PC-3 (cell line): ENCODE data around the gene AFF3. TPM values are rescaled to one million over a fixed set of nuclear protein-coding genes. Genes with fewer than 3 reads are reported as not detected.
"Not testable (repeated sequence)": the region's sequence is repeated elsewhere in the genome, so short reads cannot be mapped to it uniquely, and the experiment has no call there.

Source experiments
- ATAC-seq: fragments of 200-7000 bp; cut with Tn5 transposase; 2 replicates; pipeline ENCODE4 v1.9.1; 2020; ENCODE audit warnings: mild to moderate bottlenecking, moderate library complexity
- BruUV-seq: library from RNA; stranded (reverse); fragments of 400-500 nt; replicated peaks from 2 replicates; lab custom pipeline; 2021; lab: Mats Ljungman, UMichigan
- CTCF ChIA-PET: fragments of 300-600 bp; sonication (Branson Sonifier 250); formaldehyde crosslinking; loops from one replicate; lab custom pipeline; 2022; ENCODE audit warnings: antibody characterized with exemption; lab: Charles Lee
- POLR2A ChIA-PET: fragments of 300-600 bp; sonication (Branson Sonifier 250); formaldehyde crosslinking; loops from one replicate; lab custom pipeline; 2022; ENCODE audit warnings: antibody characterized with exemption; ENCODE audit not compliant: unreplicated experiment; lab: Charles Lee
- DNase-seq: peaks from one replicate; pipeline ENCODE4 v3.0.0-alpha.2; 2015
- H2AFZ ChIP-seq: fragments of 300-600 bp; sonication (generic); 2 replicates; pipeline ENCODE4 v1.6.0; 2016; ENCODE audit warnings: antibody characterized with exemption, low read length
- H3F3A ChIP-seq: fragments of 300-600 bp; sonication (generic); one replicate; pipeline ENCODE4 v1.6.0; 2017; ENCODE audit warnings: antibody characterized with exemption, low read length, control low read depth, mild to moderate bottlenecking; ENCODE audit not compliant: unreplicated experiment
- H3K27ac ChIP-seq: fragments of 300-600 bp; sonication (generic); 2 replicates; pipeline ENCODE4 v1.5.1; 2016; ENCODE audit warnings: mild to moderate bottlenecking, low read length
- H3K27me3 ChIP-seq: fragments of 300-600 bp; sonication (generic); 2 replicates; pipeline ENCODE4 v1.6.1; 2016; ENCODE audit warnings: low read length, mixed read lengths
- H3K36me3 ChIP-seq: fragments of 300-600 bp; sonication (generic); 2 replicates; pipeline ENCODE4 v1.6.1; 2016; ENCODE audit warnings: low read depth, mixed run types, low read length, mixed read lengths
- H3K4me1 ChIP-seq: fragments of 300-600 bp; sonication (generic); 2 replicates; pipeline ENCODE4 v1.5.1; 2016; ENCODE audit warnings: low read length; ENCODE audit not compliant: insufficient read depth
- H3K4me2 ChIP-seq: fragments of 300-600 bp; sonication (generic); 2 replicates; pipeline ENCODE4 v1.6.0; 2016; ENCODE audit warnings: low read length
- H3K4me3 ChIP-seq: fragments of 300-600 bp; sonication (generic); 2 replicates; pipeline ENCODE4 v1.5.1; 2016; ENCODE audit warnings: mild to moderate bottlenecking, low read length, mixed read lengths
- H3K79me2 ChIP-seq: fragments of 300-600 bp; sonication (generic); 2 replicates; pipeline ENCODE4 v1.6.1; 2017; ENCODE audit warnings: low read length, mixed read lengths
- H3K9ac ChIP-seq: fragments of 300-600 bp; sonication (generic); 2 replicates; pipeline ENCODE4 v1.6.0; 2016; ENCODE audit warnings: mild to moderate bottlenecking, low read length
- H3K9me2 ChIP-seq: fragments of 300-600 bp; sonication (generic); replicated peaks from 2 replicates; pipeline ENCODE4 v1.6.1; 2016; ENCODE audit warnings: mixed run types, low read length, mixed read lengths
- H3K9me3 ChIP-seq: fragments of 300-600 bp; sonication (generic); 2 replicates; pipeline ENCODE4 v1.6.1; 2016; ENCODE audit warnings: low read length, mixed read lengths
- H4K20me1 ChIP-seq: fragments of 300-600 bp; sonication (generic); 2 replicates; pipeline ENCODE4 v1.6.1; 2016; ENCODE audit warnings: low read length, mixed read lengths
- EZH2 ChIP-seq: fragments of 300-600 bp; sonication (generic); IDR thresholded peaks from one replicate; pipeline ENCODE4 v1.6.1; 2017; ENCODE audit warnings: antibody characterized with exemption, mild to moderate bottlenecking, low read length; ENCODE audit not compliant: unreplicated experiment
- EZH2phosphoT487 ChIP-seq: fragments of 300-600 bp; sonication (generic); IDR thresholded peaks from 2 replicates; pipeline ENCODE4 v1.6.1; 2018; ENCODE audit warnings: mild to moderate bottlenecking, antibody characterized with exemption, low read length, borderline replicate concordance
- intact Hi-C: fragments of 100-400 bp; cut with micrococcal nuclease; formaldehyde crosslinking; loops from 2 replicates; pipeline ENCODE4 v1.9.0; 2023
- total RNA-seq: library from RNA; depleted of rRNA; stranded (reverse); fragments of >200 nt; gene quantifications from 2 replicates; pipeline ENCODE4 v1.2.3, GENCODE V29; 2014
- TF ChIP-seq, protein P1 (sequence below): fragments of 300-600 bp; sonication (generic); conservative IDR thresholded peaks from 2 replicates; pipeline ENCODE4 v1.5.1; 2017; ENCODE audit warnings: antibody characterized with exemption, low read depth, mild to moderate bottlenecking, low read length

AFF3 gene
- total RNA-seq, 1 experiment from 2014 or later = 0.04 TPM

DNA sequence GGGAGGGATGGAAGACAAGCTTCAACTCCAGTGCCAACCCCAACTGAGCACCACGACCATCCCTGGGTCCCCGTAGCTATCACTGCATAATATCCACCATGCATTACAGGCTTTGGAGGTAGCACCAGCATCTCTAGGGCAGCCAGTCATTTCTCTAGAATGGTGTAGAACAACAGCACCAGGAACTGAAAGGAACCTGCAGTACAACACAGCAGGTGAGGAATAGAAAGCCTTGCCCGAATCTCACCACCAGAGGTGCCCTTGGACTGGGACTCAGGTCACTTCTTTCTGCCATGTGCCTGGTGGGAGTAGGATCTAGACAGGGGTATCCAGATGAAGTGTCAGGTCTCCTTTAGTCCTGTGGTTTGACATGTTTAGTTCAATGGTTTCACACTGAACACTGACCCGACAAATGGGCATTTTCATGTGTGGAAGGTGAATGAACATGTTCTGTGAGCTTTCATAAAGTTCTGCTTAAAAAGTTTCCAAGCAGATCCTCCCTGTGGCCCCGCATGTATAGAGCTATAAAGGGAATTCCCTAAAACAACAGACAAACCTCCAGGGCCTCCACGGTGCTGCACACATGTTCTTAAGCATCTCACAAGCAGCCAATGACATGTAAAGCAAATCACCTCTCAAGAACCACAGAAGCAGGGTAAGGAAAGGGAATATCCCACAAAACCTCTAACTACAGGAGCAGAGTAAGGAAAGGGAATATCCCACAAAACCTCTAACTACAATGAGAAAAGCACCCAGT, 208.3 kb downstream of the AFF3 start:
- ChIA-PET CTCF (no interaction called here), POLR2A (no interaction called here)
- no peaks in the 10 kb centered on the region for H3K9me2 ChIP-seq
- no peaks in the 10 kb centered on the region for H3K79me2 ChIP-seq
- no peak overlapping the region for H3K4me3 ChIP-seq
- H3K9me3 ChIP-seq = no peaks in the 10 kb centered on the region
- no peaks in the 10 kb centered on the region for H4K20me1 ChIP-seq
- no peak overlapping the region for H3K27ac ChIP-seq
- H3K4me1 ChIP-seq = no peaks in the 10 kb centered on the region
- no TSS peak for BruUV-seq
- intact Hi-C loops = no loop called here
- no peaks in the 10 kb centered on the region for H3F3A ChIP-seq
- no peak overlapping the region for H3K9ac ChIP-seq
- no peak overlapping the region for H2AFZ ChIP-seq
- H3K27me3 ChIP-seq = no peaks in the 10 kb centered on the region
- no peak for DNase-seq
- H3K36me3 ChIP-seq = no peaks in the 10 kb centered on the region
- no peak for ATAC-seq
- no peak overlapping the region for H3K4me2 ChIP-seq
- TF ChIP-seq EZH2 = no peak
- TF ChIP-seq, protein P1, sequence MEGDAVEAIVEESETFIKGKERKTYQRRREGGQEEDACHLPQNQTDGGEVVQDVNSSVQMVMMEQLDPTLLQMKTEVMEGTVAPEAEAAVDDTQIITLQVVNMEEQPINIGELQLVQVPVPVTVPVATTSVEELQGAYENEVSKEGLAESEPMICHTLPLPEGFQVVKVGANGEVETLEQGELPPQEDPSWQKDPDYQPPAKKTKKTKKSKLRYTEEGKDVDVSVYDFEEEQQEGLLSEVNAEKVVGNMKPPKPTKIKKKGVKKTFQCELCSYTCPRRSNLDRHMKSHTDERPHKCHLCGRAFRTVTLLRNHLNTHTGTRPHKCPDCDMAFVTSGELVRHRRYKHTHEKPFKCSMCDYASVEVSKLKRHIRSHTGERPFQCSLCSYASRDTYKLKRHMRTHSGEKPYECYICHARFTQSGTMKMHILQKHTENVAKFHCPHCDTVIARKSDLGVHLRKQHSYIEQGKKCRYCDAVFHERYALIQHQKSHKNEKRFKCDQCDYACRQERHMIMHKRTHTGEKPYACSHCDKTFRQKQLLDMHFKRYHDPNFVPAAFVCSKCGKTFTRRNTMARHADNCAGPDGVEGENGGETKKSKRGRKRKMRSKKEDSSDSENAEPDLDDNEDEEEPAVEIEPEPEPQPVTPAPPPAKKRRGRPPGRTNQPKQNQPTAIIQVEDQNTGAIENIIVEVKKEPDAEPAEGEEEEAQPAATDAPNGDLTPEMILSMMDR = peak; percentile 37

GRCh38 chr2:99933491-99933890, 208.9 kb downstream of the AFF3 start:
- H3K9ac ChIP-seq, ATAC-seq, BruUV-seq, H3F3A ChIP-seq, H3K27me3 ChIP-seq, H3K27ac ChIP-seq, H3K36me3 ChIP-seq, H2AFZ ChIP-seq, H4K20me1 ChIP-seq, H3K4me1 ChIP-seq, H3K9me2 ChIP-seq, CTCF ChIA-PET, H3K9me3 ChIP-seq, H3K4me2 ChIP-seq, H3K79me2 ChIP-seq, intact Hi-C loops, POLR2A ChIA-PET, H3K4me3 ChIP-seq, DNase-seq: not testable (repeated sequence)

DNA sequence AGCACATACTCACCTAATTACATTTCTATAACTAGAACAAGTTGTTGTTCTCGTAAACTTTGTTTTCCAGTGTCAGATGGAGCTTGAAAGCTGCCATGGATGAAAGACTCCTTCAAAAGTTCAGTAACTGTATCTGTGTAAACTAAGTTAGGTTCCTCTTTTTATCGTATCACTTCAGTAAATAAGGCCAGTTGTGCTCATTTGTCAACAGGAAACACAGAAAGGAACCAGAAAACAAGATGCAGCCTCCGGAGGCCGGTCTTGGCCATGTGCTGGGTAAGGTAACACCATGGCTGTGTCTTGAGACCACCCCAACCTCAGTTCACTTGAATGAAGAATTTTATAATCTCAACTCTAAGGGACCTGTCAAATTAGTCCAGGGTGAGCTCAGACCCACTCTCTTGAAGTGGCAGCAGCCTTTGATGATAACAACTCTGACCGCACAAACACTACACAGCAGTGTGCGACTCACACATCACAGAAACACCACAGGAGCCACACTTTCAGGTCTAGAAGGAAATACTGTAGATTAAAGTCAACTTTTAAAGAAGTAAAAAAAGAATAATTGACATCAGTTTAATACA, 213.8 kb downstream of the AFF3 start:
- H3K9me2 ChIP-seq = no peaks in the 10 kb centered on the region
- H3F3A ChIP-seq = no peaks in the 10 kb centered on the region
- H2AFZ ChIP-seq = no peak overlapping the region
- no peaks in the 10 kb centered on the region for H3K9me3 ChIP-seq
- no peak for ATAC-seq
- H3K4me2 ChIP-seq = no peak overlapping the region
- H3K4me3 ChIP-seq = no peak overlapping the region
- intact Hi-C loops = no loop called here
- no peaks in the 10 kb centered on the region for H3K4me1 ChIP-seq
- H3K79me2 ChIP-seq = no peaks in the 10 kb centered on the region
- H4K20me1 ChIP-seq = no peaks in the 10 kb centered on the region
- no peaks in the 10 kb centered on the region for H3K27me3 ChIP-seq
- TF ChIP-seq, protein P1 = no peak
- TF ChIP-seq EZH2 = no peak
- no peak for TF ChIP-seq EZH2phosphoT487
- DNase-seq = no peak
- ChIA-PET POLR2A (no interaction called here), CTCF (no interaction called here)
- no peak overlapping the region for H3K9ac ChIP-seq
- no peaks in the 10 kb centered on the region for H3K36me3 ChIP-seq
- BruUV-seq = no TSS peak
- H3K27ac ChIP-seq = no peak overlapping the region

DNA sequence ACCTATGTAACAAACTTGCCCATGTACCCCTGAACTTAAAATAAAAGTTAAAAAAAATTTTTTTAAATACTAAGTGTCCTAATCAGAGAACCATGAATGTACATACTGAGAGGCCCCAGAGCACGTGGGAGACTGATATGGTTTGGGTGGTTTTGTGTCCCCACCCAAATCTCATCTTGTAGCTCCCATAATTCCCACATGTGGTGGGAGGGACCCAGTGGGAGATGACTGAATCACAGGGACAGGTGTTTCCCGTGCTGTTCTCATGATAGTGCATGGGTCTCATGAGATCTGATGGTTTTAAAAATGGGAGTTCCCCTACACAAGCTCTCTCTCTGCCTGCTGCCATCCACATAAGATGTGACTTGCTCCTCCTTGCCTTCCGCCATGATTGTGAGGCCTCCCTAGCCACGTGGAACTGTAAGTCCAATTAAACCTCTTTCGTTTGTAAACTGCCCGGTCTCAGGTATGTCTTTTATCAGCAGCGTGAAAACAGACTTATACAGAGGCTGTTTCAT, 214.6 kb downstream of the AFF3 start:
- H2AFZ ChIP-seq, H3K4me1 ChIP-seq, H3K9me2 ChIP-seq, BruUV-seq, H4K20me1 ChIP-seq, H3K36me3 ChIP-seq, H3K4me2 ChIP-seq, ATAC-seq, H3K27ac ChIP-seq, H3F3A ChIP-seq, H3K27me3 ChIP-seq, H3K79me2 ChIP-seq, DNase-seq, intact Hi-C loops, H3K9ac ChIP-seq, H3K4me3 ChIP-seq, H3K9me3 ChIP-seq, POLR2A ChIA-PET, CTCF ChIA-PET: not testable (repeated sequence)
